ENCODE measurements around the gene PRRC2B. TPM values are rescaled to one million over a fixed set of nuclear protein-coding genes. Genes with fewer than 3 reads are reported as not detected.

The PRRC2B gene
- total and polyA plus RNA-seq, 2 of the 13 experiments (the other 11 are each of a cell fraction or from before 2014, with no cell fraction given): 20.8 to 37.4 TPM

- POLR2A ChIA-PET: no interaction called here
- DNase-seq (ENCODE audit: low spot score): no peak
- TF ChIP-seq REPIN1 (CRISPR knock-in tag; IDR thresholded peaks at IDR 0.05; ENCODE audit: borderline replicate concordance, low read depth): no peak
- TF ChIP-seq ZNF317 (CRISPR knock-in tag; IDR thresholded peaks at IDR 0.05): peak; percentile 99
- peak; percentile 30; the same call in 1 of the 2 replicates for TF ChIP-seq ZNF136 (CRISPR knock-in tag; IDR thresholded peaks at IDR 0.05; ENCODE audit: low read depth)
- Histone ChIP-seq H3K4me2 (ENCODE audit: low read depth, low read length) (no peak overlapping the region), H3K27ac (ENCODE audit: extremely low read length, insufficient read depth, low read length) (no peak overlapping the region), H3K4me3 (replicated peaks in 1 of 3; ENCODE audit: insufficient read depth in 1 of 3, low read depth in 2 of 3, low read length in 3 of 3) (no peak overlapping the region), H3K79me2 (ENCODE audit: insufficient read depth, low read length) (no peaks in the 10 kb centered on the region), H3K36me3 (replicated peaks in 1 of 2; ENCODE audit: control insufficient read depth in 1 of 2, insufficient read depth in 2 of 2, low read length in 2 of 2) (no peaks in the 10 kb centered on the region), H3K9me3 (ENCODE audit: low read length) (peaks cover 22% of the 10 kb centered on the region), H3K4me1 (ENCODE audit: insufficient read depth, low read length) (peaks cover 25% of the 10 kb centered on the region), H4K20me1 (ENCODE audit: insufficient read depth, low read length) (peaks cover 11% of the 10 kb centered on the region; the same call in 1 of the 2 replicates), H3K9ac (ENCODE audit: insufficient read depth, low read depth, low read length) (no peak overlapping the region), H2AFZ (ENCODE audit: low read length) (no peak overlapping the region), H3K27me3 (ENCODE audit: control insufficient read depth in 1 of 2, insufficient read depth in 2 of 2, low read length in 2 of 2) (peaks cover 11 to 60% of the 10 kb centered on the region in 2 experiments; a peak in 4 of 5 replicates)
- no peak for ATAC-seq
- intact Hi-C loops (cut with micrococcal nuclease; ENCODE audit: unreplicated experiment) (no loop called here), in situ Hi-C loops (cut with HindIII; ENCODE audit: extremely low pct_ligation_motif_present, low pct_unique_long_range_greater_than_20kb) (no loop called here)
- FAIRE-seq: no peak
- CTCF ChIA-PET (ENCODE audit: low intra/inter-chr PET ratio, low total read pairs): no interaction called here
- no TSS peak for BruUV-seq (replicated peaks)
- WGBS (ENCODE audit: low lambda C conversion rate): 59% methylated on average over 6 of the region's 6 CpGs
Measured at GRCh38 chr9:131543141-131543540, 149.3 kb downstream of the PRRC2B start.

DNA sequence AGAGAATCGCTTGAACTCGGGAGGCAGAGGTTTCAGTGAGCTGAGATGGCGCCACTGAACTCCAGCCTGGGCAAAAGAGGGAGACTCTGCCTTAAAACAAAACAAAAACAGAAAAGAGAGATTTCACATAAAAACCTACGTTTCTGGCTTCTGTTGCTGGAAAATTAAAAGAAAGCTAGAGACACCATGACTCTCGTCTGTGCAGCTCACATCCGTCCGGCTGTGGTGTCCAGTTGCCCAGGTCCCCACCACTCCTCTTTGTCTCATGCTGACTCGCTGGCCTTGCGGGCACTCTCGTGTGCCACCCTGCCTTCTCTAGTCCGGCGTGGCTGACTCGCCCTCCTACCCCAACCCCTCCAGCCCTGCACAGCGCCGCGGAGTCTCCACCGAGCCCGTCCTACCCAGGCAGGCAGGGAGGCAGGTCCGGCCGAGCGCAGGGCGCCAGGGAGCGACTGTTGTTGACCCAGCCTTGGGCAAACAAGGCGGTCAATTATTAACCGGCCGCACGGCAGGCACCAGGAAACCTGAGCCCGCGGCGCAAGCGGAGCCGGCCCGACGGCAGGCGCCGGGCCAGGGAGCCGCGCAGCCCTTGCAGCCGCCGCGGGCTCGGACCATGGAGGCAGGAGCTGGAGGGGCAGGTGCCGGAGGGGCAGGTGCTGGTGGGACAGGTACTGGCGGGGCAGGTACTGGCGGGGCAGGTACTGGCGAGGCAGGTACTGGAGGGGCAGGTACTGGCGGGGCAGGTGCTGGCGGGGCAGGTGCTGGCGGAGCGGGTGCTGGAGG lies 151.3 kb downstream of the PRRC2B start, which contains the start of gene PRRT1B:
PRRT1B (plus strand) TSS at position 521 of the 783 bp plus-strand sequence; CDS start at position 614, 93 bp downstream.
- peak; percentile 76 for FAIRE-seq
- DNase-seq (ENCODE audit: low spot score): peak; percentile 86
- peak within 1 kb of the TSS; percentile 84 for H3K4me2 ChIP-seq (ENCODE audit: low read depth, low read length)
- WGBS (ENCODE audit: low lambda C conversion rate): 12% methylated on average over 28 of the region's 50 CpGs
- no peaks in the 10 kb centered on the region for H3K36me3 ChIP-seq (replicated peaks in 1 of 2; ENCODE audit: control insufficient read depth in 1 of 2, insufficient read depth in 2 of 2, low read length in 2 of 2)
- H3K27ac ChIP-seq (ENCODE audit: extremely low read length, insufficient read depth, low read length): no peak within 1 kb of the TSS
- peak within 1 kb of the TSS; percentile 42 to 70 (median 44); a peak in 5 of 6 replicates for H3K4me3 ChIP-seq (replicated peaks in 1 of 3; ENCODE audit: insufficient read depth in 1 of 3, low read depth in 2 of 3, low read length in 3 of 3)
- intact Hi-C loops (cut with micrococcal nuclease; ENCODE audit: unreplicated experiment): no loop called here
- H4K20me1 ChIP-seq (ENCODE audit: insufficient read depth, low read length): peaks cover 11% of the 10 kb centered on the region; the same call in 1 of the 2 replicates
- peaks cover 13 to 66% of the 10 kb centered on the region in 2 experiments; a peak in 4 of 5 replicates for H3K27me3 ChIP-seq (ENCODE audit: control insufficient read depth in 1 of 2, insufficient read depth in 2 of 2, low read length in 2 of 2)
- H3K79me2 ChIP-seq (ENCODE audit: insufficient read depth, low read length): no peaks in the 10 kb centered on the region
- ATAC-seq: peak; percentile 98
- H3K9ac ChIP-seq (ENCODE audit: insufficient read depth, low read depth, low read length): 0 out of 2 replicates have a peak within 1 kb of the TSS, but pooled peaks have one; percentile 30
- CTCF ChIA-PET (ENCODE audit: low intra/inter-chr PET ratio, low total read pairs): interaction anchor here (0.7 kb wide), 1 partner anchor 60 kb away, joined by 3 read pairs; no protein-coding TSS in a partner anchor
- POLR2A ChIA-PET: interaction anchor here (0.7 to 1.7 kb wide), 3 partner anchors 14 to 172 kb away, joined by 3 to 6 read pairs (median 3); partner anchors contain the start of gene UCK1
- peaks cover 25% of the 10 kb centered on the region for H3K4me1 ChIP-seq (ENCODE audit: insufficient read depth, low read length)
- peaks cover 22% of the 10 kb centered on the region for H3K9me3 ChIP-seq (ENCODE audit: low read length)
- BruUV-seq (replicated peaks): no TSS peak
- in situ Hi-C loops (cut with HindIII; ENCODE audit: extremely low pct_ligation_motif_present, low pct_unique_long_range_greater_than_20kb): no loop called here
- no peak within 1 kb of the TSS for H2AFZ ChIP-seq (ENCODE audit: low read length)
- 0 out of 2 replicates have a peak, but pooled peaks have one; percentile 51 for TF ChIP-seq PITX1 (CRISPR knock-in tag; IDR thresholded peaks at IDR 0.05)
- TF ChIP-seq, protein P1, sequence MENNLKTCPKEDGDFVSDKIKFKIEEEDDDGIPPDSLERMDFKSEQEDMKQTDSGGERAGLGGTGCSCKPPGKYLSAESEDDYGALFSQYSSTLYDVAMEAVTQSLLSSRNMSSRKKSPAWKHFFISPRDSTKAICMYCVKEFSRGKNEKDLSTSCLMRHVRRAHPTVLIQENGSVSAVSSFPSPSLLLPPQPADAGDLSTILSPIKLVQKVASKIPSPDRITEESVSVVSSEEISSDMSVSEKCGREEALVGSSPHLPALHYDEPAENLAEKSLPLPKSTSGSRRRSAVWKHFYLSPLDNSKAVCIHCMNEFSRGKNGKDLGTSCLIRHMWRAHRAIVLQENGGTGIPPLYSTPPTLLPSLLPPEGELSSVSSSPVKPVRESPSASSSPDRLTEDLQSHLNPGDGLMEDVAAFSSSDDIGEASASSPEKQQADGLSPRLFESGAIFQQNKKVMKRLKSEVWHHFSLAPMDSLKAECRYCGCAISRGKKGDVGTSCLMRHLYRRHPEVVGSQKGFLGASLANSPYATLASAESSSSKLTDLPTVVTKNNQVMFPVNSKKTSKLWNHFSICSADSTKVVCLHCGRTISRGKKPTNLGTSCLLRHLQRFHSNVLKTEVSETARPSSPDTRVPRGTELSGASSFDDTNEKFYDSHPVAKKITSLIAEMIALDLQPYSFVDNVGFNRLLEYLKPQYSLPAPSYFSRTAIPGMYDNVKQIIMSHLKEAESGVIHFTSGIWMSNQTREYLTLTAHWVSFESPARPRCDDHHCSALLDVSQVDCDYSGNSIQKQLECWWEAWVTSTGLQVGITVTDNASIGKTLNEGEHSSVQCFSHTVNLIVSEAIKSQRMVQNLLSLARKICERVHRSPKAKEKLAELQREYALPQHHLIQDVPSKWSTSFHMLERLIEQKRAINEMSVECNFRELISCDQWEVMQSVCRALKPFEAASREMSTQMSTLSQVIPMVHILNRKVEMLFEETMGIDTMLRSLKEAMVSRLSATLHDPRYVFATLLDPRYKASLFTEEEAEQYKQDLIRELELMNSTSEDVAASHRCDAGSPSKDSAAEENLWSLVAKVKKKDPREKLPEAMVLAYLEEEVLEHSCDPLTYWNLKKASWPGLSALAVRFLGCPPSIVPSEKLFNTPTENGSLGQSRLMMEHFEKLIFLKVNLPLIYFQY (CRISPR knock-in tag; IDR thresholded peaks at IDR 0.05; ENCODE audit: borderline replicate concordance): peak; percentile 90; the same call in 1 of the 2 replicates
- no peak for TF ChIP-seq ZNF550 (CRISPR knock-in tag; IDR thresholded peaks at IDR 0.05; ENCODE audit: borderline replicate concordance)
- TF ChIP-seq CBX2 (IDR thresholded peaks at IDR 0.05; ENCODE audit: low read depth, low read length): no peak
- peak; percentile 92; the same call in 1 of the 2 replicates for TF ChIP-seq CBX2 (CRISPR knock-in tag; IDR thresholded peaks at IDR 0.05; ENCODE audit: low read depth)
- TF ChIP-seq, protein P2, sequence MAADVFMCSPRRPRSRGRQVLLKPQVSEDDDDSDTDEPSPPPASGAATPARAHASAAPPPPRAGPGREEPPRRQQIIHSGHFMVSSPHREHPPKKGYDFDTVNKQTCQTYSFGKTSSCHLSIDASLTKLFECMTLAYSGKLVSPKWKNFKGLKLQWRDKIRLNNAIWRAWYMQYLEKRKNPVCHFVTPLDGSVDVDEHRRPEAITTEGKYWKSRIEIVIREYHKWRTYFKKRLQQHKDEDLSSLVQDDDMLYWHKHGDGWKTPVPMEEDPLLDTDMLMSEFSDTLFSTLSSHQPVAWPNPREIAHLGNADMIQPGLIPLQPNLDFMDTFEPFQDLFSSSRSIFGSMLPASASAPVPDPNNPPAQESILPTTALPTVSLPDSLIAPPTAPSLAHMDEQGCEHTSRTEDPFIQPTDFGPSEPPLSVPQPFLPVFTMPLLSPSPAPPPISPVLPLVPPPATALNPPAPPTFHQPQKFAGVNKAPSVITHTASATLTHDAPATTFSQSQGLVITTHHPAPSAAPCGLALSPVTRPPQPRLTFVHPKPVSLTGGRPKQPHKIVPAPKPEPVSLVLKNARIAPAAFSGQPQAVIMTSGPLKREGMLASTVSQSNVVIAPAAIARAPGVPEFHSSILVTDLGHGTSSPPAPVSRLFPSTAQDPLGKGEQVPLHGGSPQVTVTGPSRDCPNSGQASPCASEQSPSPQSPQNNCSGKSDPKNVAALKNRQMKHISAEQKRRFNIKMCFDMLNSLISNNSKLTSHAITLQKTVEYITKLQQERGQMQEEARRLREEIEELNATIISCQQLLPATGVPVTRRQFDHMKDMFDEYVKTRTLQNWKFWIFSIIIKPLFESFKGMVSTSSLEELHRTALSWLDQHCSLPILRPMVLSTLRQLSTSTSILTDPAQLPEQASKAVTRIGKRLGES (CRISPR knock-in tag; IDR thresholded peaks at IDR 0.05; ENCODE audit: borderline replicate concordance): no peak
